ENCODE results near the gene SBF2.

The SBF2 gene

DNA sequence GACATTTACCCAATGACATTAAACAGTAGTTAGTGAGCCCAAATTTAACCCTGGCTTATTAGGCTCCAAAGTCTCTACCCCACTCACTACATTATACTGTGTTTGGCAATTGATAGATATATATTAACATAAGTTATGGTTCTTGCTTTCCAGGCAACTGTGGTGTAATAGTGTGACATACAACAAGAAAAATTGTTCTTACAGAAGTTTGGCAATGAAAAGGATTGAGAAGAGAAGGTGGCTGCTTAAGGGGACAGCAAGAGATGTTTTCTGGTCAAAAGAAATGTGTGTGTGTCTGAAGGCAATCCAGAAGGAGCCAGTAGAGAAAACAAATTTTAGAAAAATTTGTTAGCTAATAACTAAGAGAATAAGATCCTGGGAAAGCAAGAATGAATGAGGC is 497.8 kb downstream of the SBF2 start:
- no peak for DNase-seq

DNA sequence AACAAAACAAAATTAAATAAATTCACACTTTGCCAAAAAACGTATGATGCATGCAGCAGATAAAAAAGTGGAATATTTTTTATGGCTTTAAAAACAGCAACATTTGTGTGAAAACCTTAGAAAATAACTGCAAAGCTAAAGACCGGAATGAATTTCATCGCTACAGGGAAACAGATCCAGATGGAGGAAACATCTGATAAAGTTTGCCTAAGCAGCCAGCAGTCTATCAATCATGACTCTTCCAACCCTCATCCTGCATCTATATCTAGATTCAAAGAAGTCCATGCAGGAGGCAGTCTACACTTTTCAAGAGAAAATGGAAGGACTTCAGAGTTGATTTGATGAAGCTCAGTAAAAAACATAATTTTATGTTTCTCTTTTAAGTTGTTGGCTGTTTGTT is 503.3 kb downstream of the SBF2 start:
- no peak for DNase-seq

DNA sequence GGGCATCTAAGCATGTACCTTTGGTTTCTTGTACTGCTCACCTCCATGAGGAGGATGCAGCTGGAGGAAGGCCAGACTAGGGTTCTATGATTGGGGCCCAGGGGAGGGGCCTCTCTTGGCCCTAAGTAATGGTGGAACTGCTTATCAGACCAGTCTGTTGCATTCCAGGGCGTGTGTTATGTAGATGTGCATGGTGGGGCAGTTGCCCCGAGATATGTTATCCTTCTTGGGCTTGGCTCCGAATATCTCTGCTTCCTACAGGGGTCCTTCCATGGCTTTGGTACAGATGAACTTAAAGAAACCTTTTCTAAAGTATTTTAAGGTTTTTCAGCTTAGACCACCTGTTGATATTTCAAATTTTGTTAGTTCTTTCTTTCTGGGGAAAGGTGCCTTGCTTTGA is 504.1 kb downstream of the SBF2 start:
- DNase-seq = no peak

DNA sequence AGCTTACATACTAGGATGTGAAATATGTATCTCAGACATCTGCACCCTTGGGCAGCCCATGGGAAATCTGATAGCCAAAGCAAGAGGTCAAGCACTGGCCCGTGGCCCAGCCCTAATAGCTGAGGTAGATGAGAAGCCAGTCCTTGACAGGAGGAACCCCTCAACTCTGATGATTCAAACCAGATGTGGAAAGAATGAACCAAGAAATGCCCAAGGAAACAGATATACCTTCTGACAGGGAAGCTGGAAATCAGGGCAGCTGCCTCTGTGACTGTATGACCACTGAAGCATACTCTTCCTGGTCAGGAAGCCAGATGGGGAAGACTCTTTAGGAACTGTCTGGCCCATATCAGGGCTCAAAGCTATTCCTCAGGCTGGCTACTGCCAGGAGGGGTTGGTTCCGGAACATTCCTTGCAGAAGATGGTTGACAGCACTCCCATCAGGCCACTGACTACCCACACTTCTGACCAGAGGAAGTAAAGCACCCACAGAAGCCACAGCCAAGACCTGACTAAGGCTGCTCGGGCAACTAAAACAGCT is 506.0 kb downstream of the SBF2 start:
- no peak for DNase-seq

DNA sequence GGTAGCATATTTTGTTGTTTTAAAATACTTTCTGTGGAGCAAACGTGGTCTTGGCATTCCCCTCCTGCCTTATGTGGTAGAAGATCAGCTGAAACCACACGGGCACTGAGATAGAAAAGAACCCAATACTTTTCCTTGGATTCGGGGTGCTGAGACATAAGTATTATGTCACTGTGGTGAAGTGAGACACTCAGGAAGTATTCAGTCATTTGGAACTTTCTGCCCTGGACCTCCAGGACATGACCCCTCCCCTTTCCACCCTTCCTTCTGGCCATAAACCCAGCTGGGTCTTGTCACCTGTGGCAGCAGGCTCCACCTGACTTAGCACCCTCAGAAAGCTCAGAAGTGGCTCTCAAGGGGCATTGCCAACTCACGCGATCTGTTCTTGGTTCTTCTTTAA is 506.8 kb downstream of the SBF2 start:
- DNase-seq = no peak

DNA sequence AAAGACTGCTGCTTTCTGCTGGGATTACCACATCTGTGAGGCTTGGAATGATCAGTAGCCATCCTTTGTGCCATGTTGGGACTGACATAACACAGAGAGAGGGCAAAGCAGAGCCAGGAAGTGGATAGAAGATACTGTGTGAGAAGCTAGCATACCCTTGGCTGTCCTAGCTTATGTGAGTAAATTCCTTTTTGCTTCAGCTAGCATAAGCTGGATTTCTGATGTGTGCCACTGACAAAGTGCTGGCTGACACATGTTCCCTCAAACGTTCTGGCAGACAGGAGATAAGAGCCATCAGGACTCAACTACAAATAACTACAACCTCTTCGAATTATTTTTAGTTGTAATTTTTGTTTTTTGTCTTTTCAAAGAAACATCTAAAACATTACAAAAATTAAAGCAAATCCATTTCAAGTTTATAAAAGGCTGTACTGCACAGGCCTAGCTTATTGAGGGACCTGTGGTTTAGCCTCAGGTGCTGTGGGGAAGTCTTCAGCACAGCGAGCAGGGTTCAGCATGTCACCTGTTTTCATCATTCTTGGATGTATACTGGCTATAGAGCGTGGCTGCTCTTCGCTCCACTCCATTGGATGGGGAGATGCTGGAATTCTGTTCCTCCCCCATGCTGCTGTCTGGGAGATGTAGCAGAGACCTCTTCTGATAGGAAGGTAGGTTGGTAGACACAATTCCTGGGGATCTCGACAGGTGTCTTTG is 509.3 kb downstream of the SBF2 start:
- no peak for DNase-seq

DNA sequence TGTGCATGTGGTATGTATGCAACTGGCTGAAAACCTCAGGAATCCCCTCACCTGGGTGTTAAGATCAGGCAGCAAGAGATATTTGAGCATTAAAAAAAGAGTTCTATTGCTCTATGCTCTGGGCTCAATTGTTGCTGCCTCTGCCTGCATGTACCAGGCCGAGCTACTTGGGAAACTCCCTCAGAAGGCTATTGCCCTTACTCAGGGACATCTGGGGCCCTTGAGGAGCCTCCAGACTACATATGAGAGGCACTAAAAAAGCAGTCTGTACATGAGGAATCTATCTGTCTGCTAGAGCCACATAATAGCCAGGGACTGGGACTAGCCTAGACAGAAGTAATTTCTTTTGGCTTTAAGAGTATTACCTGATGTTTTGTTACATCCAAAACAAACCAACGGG is 510.0 kb downstream of the SBF2 start:
- DNase-seq = no peak

DNA sequence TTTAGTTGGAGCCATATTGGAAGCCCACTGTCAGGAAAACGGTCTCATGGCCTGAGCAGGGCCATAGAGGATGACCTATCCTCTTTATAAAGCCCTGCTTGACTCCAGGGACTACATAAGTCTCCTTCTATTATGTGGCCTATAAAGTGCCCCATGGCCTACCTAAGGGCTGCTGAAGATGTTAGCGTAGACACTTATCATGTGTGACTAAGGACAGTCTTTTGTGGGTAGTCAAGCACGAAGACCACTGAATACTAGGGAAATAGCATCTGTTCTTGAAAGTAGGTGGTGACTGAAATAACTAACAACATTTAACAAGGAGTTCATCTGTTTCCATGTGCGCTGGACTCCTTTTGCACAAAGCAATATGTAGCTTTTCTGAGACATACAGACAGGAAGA is 513.1 kb downstream of the SBF2 start:
- DNase-seq = no peak

DNA sequence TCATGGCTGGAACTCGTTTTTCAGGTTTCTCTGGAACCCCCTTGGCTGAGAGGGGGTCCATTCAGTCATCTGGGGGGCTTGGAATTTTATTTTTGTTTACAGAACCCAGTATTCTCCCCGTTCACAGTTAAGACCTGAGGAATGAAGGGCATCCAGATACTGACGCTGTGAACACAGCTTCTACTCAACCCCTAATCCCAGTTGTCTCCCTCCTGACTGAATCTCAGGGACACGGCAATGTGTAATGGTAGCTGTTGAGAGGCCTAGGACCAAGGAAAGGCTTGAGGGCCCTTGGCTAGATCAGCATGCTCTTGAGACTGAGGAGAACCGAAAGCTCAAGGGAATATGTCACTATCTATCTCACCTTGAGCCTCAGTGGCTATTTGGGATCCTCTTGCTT is 516.5 kb downstream of the SBF2 start:
- no peak for DNase-seq

DNA sequence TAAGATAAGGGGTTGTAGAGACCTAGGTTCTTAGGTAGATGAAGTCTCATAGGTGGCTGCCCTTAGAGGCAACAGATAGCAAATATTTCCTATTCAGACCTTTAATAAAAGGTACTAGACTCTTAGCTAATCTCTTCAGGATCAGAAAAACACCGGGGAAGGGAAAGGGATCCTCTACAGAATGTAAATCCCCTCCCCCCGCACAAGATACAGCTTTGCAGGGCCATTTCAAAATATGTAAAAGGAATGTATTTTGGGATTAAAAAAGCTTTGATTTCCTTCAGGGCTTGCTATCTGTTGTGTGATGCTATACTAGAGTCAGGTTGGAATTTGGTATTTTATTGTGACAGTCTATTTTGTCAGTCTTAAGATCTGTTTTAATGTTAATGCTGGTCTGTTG is 517.0 kb downstream of the SBF2 start:
- no peak for DNase-seq

DNA sequence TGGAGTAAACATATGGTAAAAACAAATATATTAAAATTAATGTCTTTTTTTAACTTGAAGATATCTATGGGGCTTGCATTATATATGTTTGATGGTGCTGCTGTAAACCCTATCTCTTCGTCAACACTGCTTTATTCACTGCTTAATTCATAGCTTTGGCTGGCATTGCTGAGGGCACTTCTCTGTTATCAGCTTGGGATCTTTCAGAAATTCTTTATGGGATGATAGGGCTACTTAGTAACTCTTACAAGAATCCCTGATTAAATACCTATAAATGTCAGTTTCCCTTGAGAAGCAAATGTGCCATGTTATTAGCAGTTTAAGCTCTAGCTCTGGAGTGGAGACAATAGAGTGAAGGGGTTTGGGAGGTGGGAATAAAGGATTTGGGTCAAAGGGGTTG is 517.8 kb downstream of the SBF2 start:
- no peak for DNase-seq

DNA sequence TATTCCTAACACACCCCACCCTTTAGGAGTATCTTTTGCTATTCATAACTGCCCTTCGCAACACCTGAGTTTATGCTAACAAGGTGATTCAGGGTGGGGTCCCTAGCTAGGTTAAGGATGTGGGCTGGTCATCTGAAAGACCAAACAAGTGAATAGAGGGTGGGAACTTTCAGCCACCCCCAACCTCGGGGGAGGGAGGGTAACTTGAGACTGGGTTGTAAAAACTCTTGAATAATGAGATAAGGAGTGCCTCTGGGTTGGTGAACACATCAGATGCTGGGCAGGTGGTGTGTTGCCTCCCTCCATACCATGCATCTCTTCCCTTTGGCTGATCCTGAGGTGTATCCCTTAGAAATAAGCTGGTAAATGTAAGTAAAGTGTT is 518.6 kb downstream of the SBF2 start:
- no peak for DNase-seq

DNA sequence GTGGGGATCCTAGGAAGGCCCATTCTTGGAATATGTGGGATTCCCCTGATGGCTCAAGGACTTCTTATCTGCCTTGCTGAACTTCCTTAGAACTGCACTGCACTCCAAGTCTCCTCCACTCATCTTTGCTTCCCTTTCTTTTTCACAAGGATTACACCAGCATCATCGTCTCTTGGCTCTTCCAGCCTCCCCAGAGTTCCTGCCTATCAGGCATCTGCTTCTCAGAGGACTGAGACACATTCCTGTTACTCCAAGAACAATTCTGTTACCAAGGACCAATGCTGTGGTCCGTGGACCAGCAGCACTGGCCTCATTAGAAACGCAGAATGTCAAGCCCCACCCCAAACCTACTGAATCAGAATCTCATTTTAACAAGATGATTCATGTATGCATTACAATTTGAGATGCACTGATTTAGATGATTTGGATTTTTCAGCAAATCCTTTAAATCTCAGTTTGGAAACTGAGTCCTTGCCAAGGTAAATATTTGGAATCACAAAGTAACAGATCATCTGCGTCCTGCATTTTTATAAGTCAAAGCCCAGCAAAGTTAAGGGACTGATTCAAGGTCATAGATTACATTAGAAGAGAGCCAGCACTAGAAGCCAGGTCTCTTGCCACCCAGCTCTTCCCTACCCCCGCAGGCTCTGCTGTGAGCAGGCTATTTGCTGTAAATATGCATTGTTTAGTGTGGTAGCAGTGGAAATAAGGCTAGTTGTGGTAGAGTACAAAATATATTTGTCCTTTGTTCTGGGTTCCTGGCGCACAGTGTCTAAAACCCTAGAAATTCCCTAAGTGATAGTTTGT is 519.2 kb downstream of the SBF2 start:
- no peak for DNase-seq

DNA sequence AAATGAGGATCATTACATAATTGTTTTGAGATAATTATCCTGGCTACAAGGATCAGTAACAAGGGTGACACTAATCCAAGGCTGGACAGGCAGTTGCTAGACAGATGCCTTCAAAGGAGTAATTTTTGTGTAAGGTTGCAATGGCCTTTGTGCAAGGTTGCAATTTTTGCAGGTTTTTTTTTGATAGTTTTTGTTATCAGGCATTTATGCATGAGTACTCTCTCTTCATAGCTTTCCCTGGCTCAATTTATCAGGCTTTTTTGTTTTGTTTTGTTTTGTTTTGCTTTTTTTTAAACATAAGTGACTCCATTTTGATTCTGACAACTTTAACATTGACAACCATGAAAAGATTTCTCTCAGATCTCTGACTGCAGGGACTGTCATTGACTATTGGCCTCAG is 519.9 kb downstream of the SBF2 start:
- DNase-seq = no peak

DNA sequence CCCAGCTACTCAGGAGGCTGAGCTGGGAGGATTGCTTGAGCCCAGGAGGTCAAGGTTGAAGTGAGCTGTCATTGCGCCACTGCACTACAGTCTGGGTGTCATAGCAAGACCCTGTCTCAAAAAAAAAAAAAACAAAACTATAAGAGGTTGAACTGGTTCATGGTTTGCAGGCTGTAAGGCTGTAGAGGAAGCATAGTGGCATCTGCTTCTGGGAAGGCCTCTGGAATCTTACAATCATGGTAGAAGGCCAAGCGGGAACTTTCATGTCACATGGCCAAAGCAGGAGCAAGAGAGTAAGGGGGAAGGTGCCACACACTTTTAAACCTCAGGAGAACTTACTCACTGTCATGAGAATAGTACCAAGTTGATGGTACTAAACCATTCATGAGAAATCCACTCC is 520.5 kb downstream of the SBF2 start:
- no peak for DNase-seq

DNA sequence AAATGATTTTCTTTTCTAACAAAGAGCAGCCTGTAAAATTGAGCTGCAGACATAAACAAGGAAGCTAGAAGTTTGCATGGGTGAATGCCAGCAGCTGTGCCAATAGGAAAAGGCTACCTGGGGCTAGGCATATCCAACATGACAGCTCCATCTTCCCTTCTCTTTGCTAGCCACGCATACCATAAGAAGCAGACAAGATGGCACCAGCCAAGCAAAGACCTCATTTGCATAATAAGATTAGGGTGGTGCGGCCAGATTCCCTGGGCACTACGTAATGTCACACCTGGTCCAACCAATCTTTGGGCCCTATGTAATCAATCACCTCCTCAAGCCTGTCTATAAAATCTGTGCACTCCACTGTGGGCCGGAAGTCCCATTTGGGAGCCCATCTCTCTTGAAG is 521.8 kb downstream of the SBF2 start:
- no peak for DNase-seq

DNA sequence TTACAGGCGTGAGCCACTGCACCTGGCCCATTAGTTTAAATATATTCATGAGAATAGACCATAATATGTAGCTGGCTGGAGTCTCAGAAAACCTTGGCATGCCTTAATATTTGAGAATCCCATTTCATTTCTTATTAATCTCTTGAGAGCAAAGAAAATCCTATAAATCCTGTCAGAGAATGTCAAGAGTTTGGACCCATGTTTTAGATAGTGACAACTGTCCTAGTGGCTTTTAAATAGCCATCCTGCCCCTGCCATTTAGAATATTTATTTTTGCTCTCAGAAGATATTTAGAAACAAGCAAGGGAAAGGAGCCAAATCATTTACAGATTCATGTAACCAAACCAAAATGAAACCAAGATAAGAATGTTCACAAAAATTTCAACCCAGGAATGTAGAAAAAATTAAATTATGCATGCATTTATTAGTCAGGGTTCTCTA is 522.9 kb downstream of the SBF2 start:
- no peak for DNase-seq

DNA sequence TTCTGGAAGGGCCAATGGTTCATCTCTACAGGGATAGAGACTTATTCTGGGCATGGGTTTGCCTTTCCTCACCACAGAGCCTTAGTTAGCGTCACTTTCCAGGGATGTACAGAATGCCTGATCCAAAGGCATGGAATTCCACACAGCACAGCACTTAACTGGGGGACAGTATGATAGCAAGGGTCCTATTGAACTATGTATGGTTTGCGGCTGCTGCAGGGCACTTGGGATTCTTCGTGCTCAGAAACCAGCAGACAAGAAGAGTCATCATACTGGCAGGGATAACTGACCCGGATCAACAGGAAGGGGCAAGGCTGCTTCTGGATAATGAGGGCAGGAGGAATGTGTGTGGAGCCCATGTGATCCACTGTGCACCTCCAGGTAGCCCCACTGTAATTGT is 524.4 kb downstream of the SBF2 start:
- DNase-seq = no peak

DNA sequence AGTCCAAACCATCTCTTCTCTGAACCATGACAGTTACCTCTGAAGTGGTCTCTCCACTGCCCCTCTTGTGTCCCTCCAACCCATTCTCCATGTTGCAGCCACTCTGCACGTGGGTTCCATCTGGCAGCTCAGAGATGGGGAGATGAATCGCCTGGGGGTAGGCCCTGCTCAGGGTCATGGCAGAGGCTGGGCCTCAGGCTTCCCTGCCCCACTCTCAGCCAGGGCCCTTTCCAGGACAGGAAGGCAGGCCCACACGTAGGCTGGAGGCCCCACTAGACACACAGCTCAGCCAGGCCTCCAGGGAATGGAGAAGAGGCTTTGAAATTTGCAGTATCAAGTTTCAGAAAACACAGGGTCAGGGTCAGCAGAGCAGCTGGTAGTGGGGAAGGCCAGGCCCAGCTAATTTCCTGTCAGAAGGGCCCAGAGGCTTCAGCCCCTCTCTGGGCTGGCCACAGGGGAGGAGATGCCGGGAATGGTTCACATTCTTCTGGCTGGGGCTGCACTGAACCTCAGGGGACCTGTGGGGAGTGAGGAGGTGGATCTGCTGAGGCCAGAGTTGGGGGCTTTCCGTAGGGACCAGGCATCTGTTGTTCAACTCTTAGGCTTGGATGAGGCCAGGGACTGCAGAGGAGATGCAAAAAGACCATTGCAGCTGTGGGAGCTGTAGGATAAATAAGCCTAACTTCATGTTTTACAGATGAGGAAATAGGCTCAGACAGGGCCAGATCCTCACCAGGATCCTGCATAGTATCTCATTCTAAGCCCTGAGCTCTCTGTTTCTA is 528.5 kb downstream of the SBF2 start:
- no peak for DNase-seq

DNA sequence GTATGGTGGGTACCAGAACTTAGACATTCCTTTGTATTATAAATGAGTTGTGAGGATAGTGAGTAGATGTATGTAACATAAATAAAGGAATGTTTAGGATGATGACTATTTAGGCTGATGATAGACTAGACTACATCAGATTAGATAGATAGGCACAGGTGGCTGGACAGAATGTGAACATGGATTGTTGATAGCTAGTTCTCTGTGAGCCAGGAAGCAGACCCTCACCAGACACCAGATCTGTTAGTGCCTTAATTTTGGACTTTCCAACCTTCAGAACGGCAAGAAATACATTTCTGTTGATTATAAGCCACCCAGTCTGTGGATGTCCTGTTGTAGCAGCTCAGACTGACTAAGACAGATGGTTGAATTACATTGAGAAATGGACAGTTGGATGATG is 530.7 kb downstream of the SBF2 start:
- no peak for DNase-seq

DNA sequence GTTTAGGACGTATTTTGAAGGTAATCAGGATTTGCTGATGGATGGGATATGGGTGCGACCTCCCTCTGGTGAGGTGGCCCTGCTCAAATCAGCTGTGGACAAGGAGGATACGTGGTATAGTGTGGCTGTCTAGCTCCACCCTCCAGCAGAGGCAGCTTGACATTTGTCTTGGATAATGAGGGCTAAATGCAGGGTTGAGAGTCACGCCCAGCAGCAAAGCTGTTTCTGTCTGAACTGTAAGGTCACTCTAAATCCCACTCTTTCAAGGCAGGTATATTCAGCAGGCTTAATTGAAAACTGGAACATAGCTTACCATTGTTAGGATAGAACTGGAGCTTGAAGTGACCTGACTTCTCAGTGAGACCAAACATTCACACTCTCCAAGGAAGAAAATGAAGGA is 531.5 kb downstream of the SBF2 start:
- DNase-seq = no peak

DNA sequence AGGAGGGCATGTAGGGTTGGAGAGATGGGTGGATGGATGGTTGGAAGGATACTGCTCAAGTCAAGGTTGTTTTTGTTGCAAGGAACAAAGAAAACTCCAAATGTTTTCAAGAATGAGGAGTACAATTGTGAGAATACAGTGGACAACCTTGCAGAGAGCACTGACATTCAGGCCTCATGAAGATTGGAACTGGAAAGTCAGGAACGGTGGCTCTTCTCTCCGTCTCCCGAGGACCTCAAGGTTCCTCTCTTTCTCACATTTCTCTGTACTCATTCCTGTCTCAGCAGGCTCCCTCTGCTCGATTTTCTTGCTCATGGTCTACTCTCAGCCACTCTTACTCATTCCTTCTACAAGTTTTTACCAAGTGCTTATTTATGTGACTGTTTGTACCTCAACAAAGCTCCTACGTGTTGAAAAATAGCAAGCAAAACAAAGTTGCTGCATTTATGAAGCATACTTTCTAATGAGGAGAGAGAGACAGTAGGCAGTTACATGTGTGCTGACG is 532.5 kb downstream of the SBF2 start:
- DNase-seq = no peak

DNA sequence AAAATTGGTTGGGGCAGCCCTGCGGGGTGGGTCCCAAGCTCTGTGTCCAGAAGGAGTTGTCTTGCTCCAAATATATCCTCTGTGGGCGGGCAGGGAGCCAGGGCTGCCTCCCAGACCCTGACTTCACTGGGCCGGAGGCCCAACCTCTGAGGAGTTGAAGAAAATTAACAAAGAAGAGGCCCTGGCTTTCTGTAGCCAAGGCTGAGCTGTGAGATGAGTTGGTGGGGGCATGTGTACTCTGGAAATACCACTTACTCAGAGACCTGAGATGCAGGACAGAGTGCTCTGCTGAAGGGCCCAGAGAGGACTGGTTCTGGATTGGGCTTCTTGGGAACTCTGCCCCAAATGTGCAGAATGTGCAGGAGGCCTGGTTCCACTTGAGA is 533.8 kb downstream of the SBF2 start:
- no peak for DNase-seq
